Upper lobe of right lung (tissue), 1 donor: ENCODE measurements around the gene NEK1. TPM values are rescaled to one million over a fixed set of nuclear protein-coding genes. Genes with fewer than 3 reads are reported as not detected.

Source experiments
- ATAC-seq: fragments of 200-7000 bp; cut with Tn5 transposase; one replicate; pipeline ENCODE4 v1.9.1; 2020; ENCODE audit warnings: mild to moderate bottlenecking, moderate library complexity
- DNase-seq: peaks from one replicate; pipeline ENCODE4 v3.0.0-alpha.2; 2020
- H3K27ac ChIP-seq: fragments of 200-600 bp; one replicate; pipeline ENCODE4 v1.8.0; 2022
- H3K27me3 ChIP-seq: fragments of 200-600 bp; one replicate; pipeline ENCODE4 v1.8.0; 2022; ENCODE audit warnings: mild to moderate bottlenecking
- H3K36me3 ChIP-seq: fragments of 200-600 bp; one replicate; pipeline ENCODE4 v1.8.0; 2022
- H3K4me1 ChIP-seq: fragments of 200-600 bp; one replicate; pipeline ENCODE4 v1.8.0; 2022
- H3K4me3 ChIP-seq: fragments of 200-600 bp; one replicate; pipeline ENCODE4 v1.8.0; 2022; ENCODE audit warnings: mild to moderate bottlenecking
- H3K9me3 ChIP-seq: fragments of 200-600 bp; one replicate; pipeline ENCODE4 v1.8.0; 2022
- CTCF ChIP-seq: fragments of 200-600 bp; IDR thresholded peaks from one replicate; pipeline ENCODE4 v1.8.0; 2022; ENCODE audit warnings: antibody characterized with exemption
- intact Hi-C: fragments of 100-400 bp; cut with DNase I; formaldehyde crosslinking; loops from one replicate; pipeline ENCODE4 v1.11.0; 2022
- total RNA-seq: library from RNA; stranded (reverse); fragmentation: NEBNext Ultra II Directional; extraction: Animal tissue kit (Norgen Biotek cat#: 25700); gene quantifications from one replicate; pipeline ENCODE4 v1.2.1, GENCODE V29; 2021
- donor health status: DM: no; HTN: yes; CAD: no; lungs with severe emphysema.

Gene NEK1
- total RNA-seq, 1 donor from 2014 or later, result 13.5 TPM

- H3K4me1 ChIP-seq, result peaks cover 21% of the 10 kb centered on the region
- H3K36me3 ChIP-seq, result no peaks in the 10 kb centered on the region
- no peak overlapping the region for H3K27ac ChIP-seq
- DNase-seq, result no peak
- intact Hi-C loops, result no loop called here
- no peaks in the 10 kb centered on the region for H3K9me3 ChIP-seq
- H3K4me3 ChIP-seq, result no peak overlapping the region
- no peak for ATAC-seq
- no peak for TF ChIP-seq CTCF
- H3K27me3 ChIP-seq, result no peaks in the 10 kb centered on the region
Observed at GRCh38 chr4:169616846-169617245, 4.5 kb upstream of the NEK1 start.

GRCh38 chr4:169615467-169616106 lies 3.2 kb upstream of the NEK1 start:
- no peaks in the 10 kb centered on the region for H3K27me3 ChIP-seq
- intact Hi-C loops, result no loop called here
- no peaks in the 10 kb centered on the region for H3K36me3 ChIP-seq
- H3K4me3 ChIP-seq, result no peak overlapping the region
- no peak for TF ChIP-seq CTCF
- H3K4me1 ChIP-seq, result peaks cover 19% of the 10 kb centered on the region
- H3K9me3 ChIP-seq, result no peaks in the 10 kb centered on the region
- H3K27ac ChIP-seq, result no peak overlapping the region
- ATAC-seq, result no peak
- DNase-seq, result no peak

- TF ChIP-seq CTCF, result peak; percentile 74
- intact Hi-C loops, result no loop called here
- peaks cover 14% of the 10 kb centered on the region for H3K4me1 ChIP-seq
- DNase-seq (peak; percentile 80), ATAC-seq (peak; percentile 79)
- H3K9me3 ChIP-seq, result no peaks in the 10 kb centered on the region
- H3K36me3 ChIP-seq, result no peaks in the 10 kb centered on the region
- H3K27me3 ChIP-seq, result no peaks in the 10 kb centered on the region
- H3K27ac ChIP-seq, result peak overlapping the region; percentile 96
- H3K4me3 ChIP-seq, result peak overlapping the region; percentile 83
Observed at GRCh38 chr4:169612871-169613859, 782 bp upstream of the NEK1 start.

- Histone ChIP-seq H3K4me3 (peak overlapping the region; percentile 83), H3K27me3 (no peaks in the 10 kb centered on the region), H3K27ac (no peak overlapping the region), H3K36me3 (no peaks in the 10 kb centered on the region), H3K9me3 (no peaks in the 10 kb centered on the region), H3K4me1 (peaks cover 14% of the 10 kb centered on the region)
- no peak for TF ChIP-seq CTCF
- intact Hi-C loops, result no loop called here
- DNase-seq (no peak), ATAC-seq (no peak)
Observed at GRCh38 chr4:169611157-169611556, 1.2 kb downstream of the NEK1 start.

- peaks cover 20% of the 10 kb centered on the region for H3K36me3 ChIP-seq
Observed at GRCh38 chr4:169604903-169605331, 7.5 kb downstream of the NEK1 start.

More at GRCh38 chr4:169604903-169605331, 7.5 kb downstream of the NEK1 start:
- Histone ChIP-seq H3K27me3 (no peaks in the 10 kb centered on the region), H3K4me1 (no peaks in the 10 kb centered on the region), H3K27ac (no peak overlapping the region), H3K9me3 (no peaks in the 10 kb centered on the region), H3K4me3 (no peak overlapping the region)
- no peak for DNase-seq
- no peak for TF ChIP-seq CTCF
- intact Hi-C loops, result no loop called here
- no peak for ATAC-seq
